ENCODE results near the gene CAPZA1. TPM values are rescaled to one million over a fixed set of nuclear protein-coding genes. Genes with fewer than 3 reads are reported as not detected.

The CAPZA1 gene
- total RNA-seq, 1 donor from 2014 or later: 129 TPM

- TF ChIP-seq, protein P1, sequence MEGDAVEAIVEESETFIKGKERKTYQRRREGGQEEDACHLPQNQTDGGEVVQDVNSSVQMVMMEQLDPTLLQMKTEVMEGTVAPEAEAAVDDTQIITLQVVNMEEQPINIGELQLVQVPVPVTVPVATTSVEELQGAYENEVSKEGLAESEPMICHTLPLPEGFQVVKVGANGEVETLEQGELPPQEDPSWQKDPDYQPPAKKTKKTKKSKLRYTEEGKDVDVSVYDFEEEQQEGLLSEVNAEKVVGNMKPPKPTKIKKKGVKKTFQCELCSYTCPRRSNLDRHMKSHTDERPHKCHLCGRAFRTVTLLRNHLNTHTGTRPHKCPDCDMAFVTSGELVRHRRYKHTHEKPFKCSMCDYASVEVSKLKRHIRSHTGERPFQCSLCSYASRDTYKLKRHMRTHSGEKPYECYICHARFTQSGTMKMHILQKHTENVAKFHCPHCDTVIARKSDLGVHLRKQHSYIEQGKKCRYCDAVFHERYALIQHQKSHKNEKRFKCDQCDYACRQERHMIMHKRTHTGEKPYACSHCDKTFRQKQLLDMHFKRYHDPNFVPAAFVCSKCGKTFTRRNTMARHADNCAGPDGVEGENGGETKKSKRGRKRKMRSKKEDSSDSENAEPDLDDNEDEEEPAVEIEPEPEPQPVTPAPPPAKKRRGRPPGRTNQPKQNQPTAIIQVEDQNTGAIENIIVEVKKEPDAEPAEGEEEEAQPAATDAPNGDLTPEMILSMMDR (IDR thresholded peaks at IDR 0.05): no peak
- Mint-ChIP-seq H3K27me3 (ENCODE audit: unreplicated experiment) (no peaks in the 10 kb centered on the region), H3K4me1 (ENCODE audit: unreplicated experiment) (peaks cover 46% of the 10 kb centered on the region), H3K4me3 (ENCODE audit: unreplicated experiment) (no peak overlapping the region), H3K27ac (ENCODE audit: unreplicated experiment) (peak overlapping the region; percentile 96), H3K36me3 (ENCODE audit: unreplicated experiment) (peaks cover 31% of the 10 kb centered on the region), H3K9me3 (ENCODE audit: unreplicated experiment) (no peaks in the 10 kb centered on the region)
- DNase-seq (ENCODE audit: extremely low spot score, unreplicated experiment): peak; percentile 70
Observed at GRCh38 chr1:112698366-112699310, 79.0 kb downstream of the CAPZA1 start.

DNA sequence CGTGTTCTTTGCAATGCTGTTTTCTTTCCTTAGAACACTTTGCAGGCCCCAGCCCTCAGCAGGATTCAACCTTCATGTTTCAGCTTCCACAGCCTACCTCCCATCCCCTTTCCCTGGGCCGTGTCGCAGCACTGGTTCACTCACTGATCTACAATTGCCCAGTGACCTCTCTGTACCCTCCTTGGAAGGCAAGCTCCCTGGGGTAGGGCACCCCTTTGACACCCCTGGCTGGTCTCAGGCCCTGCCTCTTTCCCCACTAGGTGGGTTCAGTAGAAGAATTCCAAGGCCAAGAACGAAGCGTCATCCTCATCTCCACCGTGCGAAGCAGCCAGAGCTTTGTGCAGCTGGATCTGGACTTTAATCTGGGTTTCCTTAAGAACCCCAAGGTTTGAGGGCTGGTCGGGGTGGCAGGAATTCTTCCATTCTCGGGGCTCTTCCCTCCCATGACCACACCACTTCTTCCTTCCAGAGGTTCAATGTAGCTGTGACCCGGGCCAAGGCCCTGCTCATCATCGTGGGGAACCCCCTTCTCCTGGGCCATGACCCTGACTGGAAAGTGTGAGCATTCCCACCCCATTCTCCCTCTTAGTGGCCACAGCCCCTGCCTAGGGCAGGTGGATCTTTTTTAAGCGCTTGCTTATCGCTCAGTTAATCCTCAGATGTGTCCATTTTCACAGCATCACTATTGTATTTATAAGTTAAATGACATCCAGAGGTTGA lies 80.0 kb downstream of the CAPZA1 start:
- Mint-ChIP-seq H3K9me3 (ENCODE audit: unreplicated experiment) (no peaks in the 10 kb centered on the region), H3K4me3 (ENCODE audit: unreplicated experiment) (no peak overlapping the region), H3K27ac (ENCODE audit: unreplicated experiment) (peak overlapping the region; percentile 96), H3K27me3 (ENCODE audit: unreplicated experiment) (no peaks in the 10 kb centered on the region), H3K4me1 (ENCODE audit: unreplicated experiment) (peaks cover 56% of the 10 kb centered on the region), H3K36me3 (ENCODE audit: unreplicated experiment) (peaks cover 31% of the 10 kb centered on the region)
- TF ChIP-seq, protein P1 (IDR thresholded peaks at IDR 0.05): no peak
- peak; percentile 74 for DNase-seq (ENCODE audit: extremely low spot score, unreplicated experiment)

DNA sequence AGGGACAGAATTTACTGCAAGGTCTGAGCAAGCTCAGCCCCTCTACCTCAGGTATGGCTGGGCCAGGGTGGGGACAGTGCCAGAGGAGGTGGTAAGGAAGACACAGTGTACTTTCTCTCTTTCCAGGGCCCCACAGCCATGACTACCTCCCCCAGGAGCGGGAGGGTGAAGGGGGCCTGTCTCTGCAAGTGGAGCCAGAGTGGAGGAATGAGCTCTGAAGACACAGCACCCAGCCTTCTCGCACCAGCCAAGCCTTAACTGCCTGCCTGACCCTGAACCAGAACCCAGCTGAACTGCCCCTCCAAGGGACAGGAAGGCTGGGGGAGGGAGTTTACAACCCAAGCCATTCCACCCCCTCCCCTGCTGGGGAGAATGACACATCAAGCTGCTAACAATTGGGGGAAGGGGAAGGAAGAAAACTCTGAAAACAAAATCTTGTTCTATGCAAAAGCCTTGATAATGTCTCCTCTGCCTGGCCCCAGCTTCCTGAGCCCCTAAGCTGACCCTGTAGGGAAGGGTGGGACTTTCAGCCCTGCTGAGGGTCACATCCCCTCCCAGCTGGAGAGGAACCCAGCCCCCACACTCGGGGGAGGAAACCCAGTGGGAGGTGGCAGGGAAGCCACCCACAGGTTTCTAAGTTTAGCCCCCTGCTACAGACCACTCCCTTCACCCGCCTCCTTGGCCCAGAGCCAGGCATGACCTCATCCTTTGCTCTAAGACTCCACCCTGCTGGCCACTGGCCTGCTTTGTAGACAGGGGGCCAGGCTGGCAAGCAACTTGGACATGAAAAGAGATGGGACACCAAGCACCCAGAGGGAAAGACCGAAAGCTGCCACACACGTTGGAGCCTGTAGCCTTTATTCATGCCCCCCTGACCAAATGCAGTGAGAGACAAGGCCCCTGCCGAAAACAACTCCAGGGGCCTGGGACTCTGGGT lies 80.9 kb downstream of the CAPZA1 start:
- TF ChIP-seq, protein P1 (IDR thresholded peaks at IDR 0.05): peak; percentile 27
- Mint-ChIP-seq H3K36me3 (ENCODE audit: unreplicated experiment) (peaks cover 25% of the 10 kb centered on the region), H3K9me3 (ENCODE audit: unreplicated experiment) (no peaks in the 10 kb centered on the region), H3K27ac (ENCODE audit: unreplicated experiment) (peak overlapping the region; percentile 96), H3K4me3 (ENCODE audit: unreplicated experiment) (peak overlapping the region; percentile 26), H3K4me1 (ENCODE audit: unreplicated experiment) (peaks cover 66% of the 10 kb centered on the region), H3K27me3 (ENCODE audit: unreplicated experiment) (no peaks in the 10 kb centered on the region)
- peak; percentile 98 for DNase-seq (ENCODE audit: extremely low spot score, unreplicated experiment)

GRCh38 chr1:112701227-112702066 lies 81.8 kb downstream of the CAPZA1 start:
- Mint-ChIP-seq H3K36me3 (ENCODE audit: unreplicated experiment) (peaks cover 22% of the 10 kb centered on the region), H3K27me3 (ENCODE audit: unreplicated experiment) (no peaks in the 10 kb centered on the region), H3K4me3 (ENCODE audit: unreplicated experiment) (peak overlapping the region; percentile 26), H3K27ac (ENCODE audit: unreplicated experiment) (peak overlapping the region; percentile 96), H3K4me1 (ENCODE audit: unreplicated experiment) (peaks cover 72% of the 10 kb centered on the region), H3K9me3 (ENCODE audit: unreplicated experiment) (no peaks in the 10 kb centered on the region)
- TF ChIP-seq, protein P1 (IDR thresholded peaks at IDR 0.05): no peak
- peak; percentile 76 for DNase-seq (ENCODE audit: extremely low spot score, unreplicated experiment)
